PC-3 (cell line): ENCODE data around the gene TEAD1. TPM values are rescaled to one million over a fixed set of nuclear protein-coding genes. Genes with fewer than 3 reads are reported as not detected.

Source experiments
- ATAC-seq: fragments of 200-7000 bp; cut with Tn5 transposase; 2 replicates; pipeline ENCODE4 v1.9.1; 2020; ENCODE audit warnings: mild to moderate bottlenecking, moderate library complexity
- BruUV-seq: library from RNA; stranded (reverse); fragments of 400-500 nt; replicated peaks from 2 replicates; lab custom pipeline; 2021; lab: Mats Ljungman, UMichigan
- CTCF ChIA-PET: fragments of 300-600 bp; sonication (Branson Sonifier 250); formaldehyde crosslinking; loops from one replicate; lab custom pipeline; 2022; ENCODE audit warnings: antibody characterized with exemption; lab: Charles Lee
- POLR2A ChIA-PET: fragments of 300-600 bp; sonication (Branson Sonifier 250); formaldehyde crosslinking; loops from one replicate; lab custom pipeline; 2022; ENCODE audit warnings: antibody characterized with exemption; ENCODE audit not compliant: unreplicated experiment; lab: Charles Lee
- DNase-seq: peaks from one replicate; pipeline ENCODE4 v3.0.0-alpha.2; 2015
- H2AFZ ChIP-seq: fragments of 300-600 bp; sonication (generic); 2 replicates; pipeline ENCODE4 v1.6.0; 2016; ENCODE audit warnings: antibody characterized with exemption, low read length
- H3F3A ChIP-seq: fragments of 300-600 bp; sonication (generic); one replicate; pipeline ENCODE4 v1.6.0; 2017; ENCODE audit warnings: antibody characterized with exemption, low read length, control low read depth, mild to moderate bottlenecking; ENCODE audit not compliant: unreplicated experiment
- H3K27ac ChIP-seq: fragments of 300-600 bp; sonication (generic); 2 replicates; pipeline ENCODE4 v1.5.1; 2016; ENCODE audit warnings: mild to moderate bottlenecking, low read length
- H3K27me3 ChIP-seq: fragments of 300-600 bp; sonication (generic); 2 replicates; pipeline ENCODE4 v1.6.1; 2016; ENCODE audit warnings: low read length, mixed read lengths
- H3K36me3 ChIP-seq: fragments of 300-600 bp; sonication (generic); 2 replicates; pipeline ENCODE4 v1.6.1; 2016; ENCODE audit warnings: low read depth, mixed run types, low read length, mixed read lengths
- H3K4me1 ChIP-seq: fragments of 300-600 bp; sonication (generic); 2 replicates; pipeline ENCODE4 v1.5.1; 2016; ENCODE audit warnings: low read length; ENCODE audit not compliant: insufficient read depth
- H3K4me2 ChIP-seq: fragments of 300-600 bp; sonication (generic); 2 replicates; pipeline ENCODE4 v1.6.0; 2016; ENCODE audit warnings: low read length
- H3K4me3 ChIP-seq: fragments of 300-600 bp; sonication (generic); 2 replicates; pipeline ENCODE4 v1.5.1; 2016; ENCODE audit warnings: mild to moderate bottlenecking, low read length, mixed read lengths
- H3K79me2 ChIP-seq: fragments of 300-600 bp; sonication (generic); 2 replicates; pipeline ENCODE4 v1.6.1; 2017; ENCODE audit warnings: low read length, mixed read lengths
- H3K9ac ChIP-seq: fragments of 300-600 bp; sonication (generic); 2 replicates; pipeline ENCODE4 v1.6.0; 2016; ENCODE audit warnings: mild to moderate bottlenecking, low read length
- H3K9me2 ChIP-seq: fragments of 300-600 bp; sonication (generic); replicated peaks from 2 replicates; pipeline ENCODE4 v1.6.1; 2016; ENCODE audit warnings: mixed run types, low read length, mixed read lengths
- H3K9me3 ChIP-seq: fragments of 300-600 bp; sonication (generic); 2 replicates; pipeline ENCODE4 v1.6.1; 2016; ENCODE audit warnings: low read length, mixed read lengths
- H4K20me1 ChIP-seq: fragments of 300-600 bp; sonication (generic); 2 replicates; pipeline ENCODE4 v1.6.1; 2016; ENCODE audit warnings: low read length, mixed read lengths
- CTCF ChIP-seq: fragments of 300-600 bp; sonication (generic); conservative IDR thresholded peaks from 2 replicates; pipeline ENCODE4 v1.5.1; 2017; ENCODE audit warnings: antibody characterized with exemption, low read depth, mild to moderate bottlenecking, low read length
- EZH2 ChIP-seq: fragments of 300-600 bp; sonication (generic); IDR thresholded peaks from one replicate; pipeline ENCODE4 v1.6.1; 2017; ENCODE audit warnings: antibody characterized with exemption, mild to moderate bottlenecking, low read length; ENCODE audit not compliant: unreplicated experiment
- EZH2phosphoT487 ChIP-seq: fragments of 300-600 bp; sonication (generic); IDR thresholded peaks from 2 replicates; pipeline ENCODE4 v1.6.1; 2018; ENCODE audit warnings: mild to moderate bottlenecking, antibody characterized with exemption, low read length, borderline replicate concordance
- intact Hi-C: fragments of 100-400 bp; cut with micrococcal nuclease; formaldehyde crosslinking; loops from 2 replicates; pipeline ENCODE4 v1.9.0; 2023
- total RNA-seq: library from RNA; depleted of rRNA; stranded (reverse); fragments of >200 nt; gene quantifications from 2 replicates; pipeline ENCODE4 v1.2.3, GENCODE V29; 2014

The TEAD1 gene
- total RNA-seq, 1 experiment from 2014 or later: 70.2 TPM

DNA sequence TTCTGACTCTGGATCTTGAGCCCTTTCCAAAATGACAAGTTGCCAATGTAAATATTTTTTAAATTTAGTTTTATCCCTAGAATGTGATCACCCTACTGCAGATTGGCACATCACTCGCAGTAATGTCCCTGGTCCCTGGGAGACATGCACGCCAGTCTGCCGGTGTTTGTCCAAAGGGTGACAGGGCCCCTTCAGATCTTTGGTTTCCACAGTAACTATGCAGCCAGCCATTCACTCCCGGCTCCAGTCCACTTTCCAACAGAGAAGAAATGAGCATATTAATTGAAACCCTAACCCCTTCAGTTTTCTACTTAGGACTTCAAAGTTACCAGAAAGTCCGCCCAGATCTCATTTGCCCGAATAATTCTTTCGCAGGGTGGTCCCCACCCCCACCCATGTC, 309.1 kb downstream of the TEAD1 start:
- intact Hi-C loops: no loop called here
- BruUV-seq: no TSS peak
- ChIA-PET POLR2A (no interaction called here), CTCF (no interaction called here)
- Histone ChIP-seq H3K9ac (no peak overlapping the region), H3K27me3 (no peaks in the 10 kb centered on the region), H4K20me1 (no peaks in the 10 kb centered on the region), H3K36me3 (no peaks in the 10 kb centered on the region), H3K4me3 (no peak overlapping the region), H3K9me3 (no peaks in the 10 kb centered on the region), H3K79me2 (no peaks in the 10 kb centered on the region), H2AFZ (no peak overlapping the region), H3K4me2 (no peak overlapping the region), H3K9me2 (no peaks in the 10 kb centered on the region), H3K4me1 (peaks cover 5% of the 10 kb centered on the region; the same call in 1 of the 2 replicates), H3K27ac (no peak overlapping the region), H3F3A (no peaks in the 10 kb centered on the region)
- no peak for TF ChIP-seq EZH2
- no peak for TF ChIP-seq CTCF
- TF ChIP-seq EZH2phosphoT487: no peak
- ATAC-seq: no peak
- no peak for DNase-seq

GRCh38 chr11:12986194-12986898, 312.1 kb downstream of the TEAD1 start:
- Histone ChIP-seq H3K9me3 (no peaks in the 10 kb centered on the region), H3K4me2 (no peak overlapping the region), H3F3A (no peaks in the 10 kb centered on the region), H3K9me2 (no peaks in the 10 kb centered on the region), H3K27me3 (no peaks in the 10 kb centered on the region), H3K4me3 (no peak overlapping the region), H2AFZ (no peak overlapping the region), H3K79me2 (no peaks in the 10 kb centered on the region), H3K4me1 (no peaks in the 10 kb centered on the region), H3K27ac (no peak overlapping the region), H3K9ac (no peak overlapping the region), H3K36me3 (no peaks in the 10 kb centered on the region), H4K20me1 (no peaks in the 10 kb centered on the region)
- intact Hi-C loops: no loop called here
- TF ChIP-seq EZH2phosphoT487 (no peak), EZH2 (no peak), CTCF (no peak)
- ATAC-seq (no peak), DNase-seq (no peak)
- POLR2A ChIA-PET: interaction anchor here (0.7 kb wide), 1 partner anchor 1039 kb away, joined by 4 read pairs; no protein-coding TSS in a partner anchor
- CTCF ChIA-PET: no interaction called here
- BruUV-seq: no TSS peak

GRCh38 chr11:12989428-12990161, 315.4 kb downstream of the TEAD1 start:
- no peaks in the 10 kb centered on the region for H3F3A ChIP-seq
- no peak overlapping the region for H2AFZ ChIP-seq
- ATAC-seq (no peak), DNase-seq (no peak)
- H3K36me3 ChIP-seq: no peaks in the 10 kb centered on the region
- no peaks in the 10 kb centered on the region for H3K9me3 ChIP-seq
- no peak overlapping the region for H3K4me2 ChIP-seq
- BruUV-seq: no TSS peak
- no peaks in the 10 kb centered on the region for H4K20me1 ChIP-seq
- no peak overlapping the region for H3K9ac ChIP-seq
- intact Hi-C loops: no loop called here
- no peak overlapping the region for H3K4me3 ChIP-seq
- H3K79me2 ChIP-seq: no peaks in the 10 kb centered on the region
- TF ChIP-seq EZH2phosphoT487 (no peak), CTCF (no peak), EZH2 (no peak)
- no peaks in the 10 kb centered on the region for H3K27me3 ChIP-seq
- POLR2A ChIA-PET: no interaction called here
- no peaks in the 10 kb centered on the region for H3K9me2 ChIP-seq
- no peak overlapping the region for H3K27ac ChIP-seq
- CTCF ChIA-PET: no interaction called here
- H3K4me1 ChIP-seq: peaks cover 11% of the 10 kb centered on the region
